Ectodermal cell (in vitro differentiated cells): ENCODE results near the gene BMP6. TPM values are rescaled to one million over a fixed set of nuclear protein-coding genes. Genes with fewer than 3 reads are reported as not detected.
A peak's percentile ranks its signal among the peaks of the same experiment; 100 is the strongest.

ENCODE experiments used
- H3K27ac ChIP-seq: 2 replicates; pipeline ENCODE4 v1.7.0; 2013; ENCODE audit warnings: mild to moderate bottlenecking, low read depth, low read length; ENCODE audit not compliant: insufficient read depth, poor library complexity, severe bottlenecking
- H3K27me3 ChIP-seq: 2 replicates; pipeline ENCODE4 v1.7.0; 2013; ENCODE audit warnings: mild to moderate bottlenecking, low read length; ENCODE audit not compliant: insufficient read depth, control insufficient read depth, poor library complexity, severe bottlenecking
- H3K36me3 ChIP-seq: one replicate; pipeline ENCODE4 v1.7.0; 2013; ENCODE audit warnings: low read length; ENCODE audit not compliant: control insufficient read depth, insufficient read depth
- H3K4me1 ChIP-seq: one replicate; pipeline ENCODE4 v1.7.0; 2013; ENCODE audit warnings: low read length; ENCODE audit not compliant: control insufficient read depth, insufficient read depth
- H3K4me3 ChIP-seq: 2 replicates; pipeline ENCODE4 v1.7.0; 2013; ENCODE audit warnings: low read depth, low read length, control low read depth; ENCODE audit not compliant: insufficient read depth
- H3K9me3 ChIP-seq: 2 replicates; pipeline ENCODE4 v1.7.0; 2013; ENCODE audit warnings: mild to moderate bottlenecking, low read length, moderate library complexity; ENCODE audit not compliant: control insufficient read depth
- WGBS, 2 experiments: methylation state at CpG; one replicate each; pipeline ENCODE4 v1.1.7; 2013; ENCODE audit warnings: missing lambda C conversion rate in 2 of 2; 5-methylcytosine and 5-hydroxymethylcytosine counted together
- polyA plus RNA-seq, 4 experiments: library from polyadenylated mRNA; stranded (reverse); fragments of 50-300 nt; gene quantifications; one replicate each; pipeline ENCODE4 v1.2.3, GENCODE V29; 2013

Gene BMP6
- 0.41 TPM for polyA plus RNA-seq (2013, experiment 1 of 4)
- 0.21 TPM for polyA plus RNA-seq (2013, experiment 2 of 4)
- polyA plus RNA-seq (2013, experiment 3 of 4): 0.32 TPM
- polyA plus RNA-seq (2013, experiment 4 of 4): 0.24 TPM

DNA sequence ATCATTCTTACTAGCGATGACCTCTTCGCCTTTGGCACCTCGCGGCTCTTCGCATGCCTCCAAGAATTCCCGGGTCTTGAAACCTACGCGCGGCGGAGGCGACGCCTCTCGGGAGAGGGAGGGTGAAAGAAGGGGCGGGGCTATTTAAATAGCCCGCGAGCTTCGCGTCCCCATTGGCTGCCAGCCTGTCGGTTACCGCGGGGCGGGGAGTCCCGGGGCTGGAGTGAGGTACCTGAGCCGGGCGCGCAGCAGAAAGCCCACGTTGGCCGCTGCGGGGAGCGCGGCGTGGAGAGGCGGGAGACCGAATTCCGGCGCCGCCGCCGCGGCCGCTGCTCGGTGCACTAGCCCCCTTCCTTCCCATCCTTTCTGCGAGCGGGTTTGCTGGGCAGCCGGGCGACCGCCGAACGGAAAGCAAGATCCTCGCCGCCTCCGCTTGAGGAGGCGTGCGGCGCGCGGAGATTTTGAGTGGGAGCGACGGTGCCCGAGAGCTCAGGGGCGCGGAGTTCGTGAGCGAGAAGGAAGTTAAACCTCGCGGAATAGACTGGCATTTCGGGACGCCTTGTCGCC is at the start of gene BMP6:
Gene BMP6 (plus strand): TSS at position 251 of the 567 bp plus-strand sequence. CDS start 857 bp downstream, outside the sequence.
- peaks cover 85% of the 10 kb centered on the region for H3K27me3 ChIP-seq
- H3K4me1 ChIP-seq: peaks cover 14% of the 10 kb centered on the region
- no peaks in the 10 kb centered on the region for H3K36me3 ChIP-seq
- H3K9me3 ChIP-seq: no peaks in the 10 kb centered on the region
- H3K27ac ChIP-seq: no peak within 1 kb of the TSS
- peak within 1 kb of the TSS; percentile 42 for H3K4me3 ChIP-seq
- WGBS, 2 experiments: 0% methylated on average over 69 of the region's 69 CpGs

GRCh38 chr6:7677229-7677628 is 48.7 kb upstream of the BMP6 start:
- WGBS, 2 experiments: 91 to 94% methylated on average over 5 of the region's 5 CpGs
- H3K27ac ChIP-seq: no peak overlapping the region
- peaks cover 11% of the 10 kb centered on the region for H3K27me3 ChIP-seq
- no peak overlapping the region for H3K4me3 ChIP-seq
- no peaks in the 10 kb centered on the region for H3K9me3 ChIP-seq
- no peaks in the 10 kb centered on the region for H3K36me3 ChIP-seq
- H3K4me1 ChIP-seq: peaks cover 3% of the 10 kb centered on the region

- no peaks in the 10 kb centered on the region for H3K36me3 ChIP-seq
- H3K27me3 ChIP-seq: peaks cover 33% of the 10 kb centered on the region
- WGBS, 2 experiments: 89% methylated on average over 12 of the region's 12 CpGs
- no peaks in the 10 kb centered on the region for H3K4me1 ChIP-seq
- no peaks in the 10 kb centered on the region for H3K9me3 ChIP-seq
- no peak overlapping the region for H3K4me3 ChIP-seq
- no peak overlapping the region for H3K27ac ChIP-seq
These were observed 45.4 kb upstream of the BMP6 start for GRCh38 chr6:7680393-7681075.

- no peaks in the 10 kb centered on the region for H3K4me1 ChIP-seq
- no peak overlapping the region for H3K27ac ChIP-seq
- no peaks in the 10 kb centered on the region for H3K9me3 ChIP-seq
- H3K4me3 ChIP-seq: no peak overlapping the region
- 60 to 61% methylated on average over 3 to 4 of the region's 4 CpGs for WGBS, 2 experiments
- peaks cover 33% of the 10 kb centered on the region for H3K27me3 ChIP-seq
- H3K36me3 ChIP-seq: no peaks in the 10 kb centered on the region
These were observed 44.5 kb upstream of the BMP6 start for GRCh38 chr6:7681449-7681848.

- H3K4me3 ChIP-seq: no peak overlapping the region
- no peaks in the 10 kb centered on the region for H3K4me1 ChIP-seq
- no peaks in the 10 kb centered on the region for H3K9me3 ChIP-seq
- H3K27ac ChIP-seq: no peak overlapping the region
- H3K27me3 ChIP-seq: peaks cover 33% of the 10 kb centered on the region
- 85 to 86% methylated on average over 1 of the region's 1 CpG for WGBS, 2 experiments
- H3K36me3 ChIP-seq: no peaks in the 10 kb centered on the region
These were observed 41.8 kb upstream of the BMP6 start for GRCh38 chr6:7684076-7684475.

DNA sequence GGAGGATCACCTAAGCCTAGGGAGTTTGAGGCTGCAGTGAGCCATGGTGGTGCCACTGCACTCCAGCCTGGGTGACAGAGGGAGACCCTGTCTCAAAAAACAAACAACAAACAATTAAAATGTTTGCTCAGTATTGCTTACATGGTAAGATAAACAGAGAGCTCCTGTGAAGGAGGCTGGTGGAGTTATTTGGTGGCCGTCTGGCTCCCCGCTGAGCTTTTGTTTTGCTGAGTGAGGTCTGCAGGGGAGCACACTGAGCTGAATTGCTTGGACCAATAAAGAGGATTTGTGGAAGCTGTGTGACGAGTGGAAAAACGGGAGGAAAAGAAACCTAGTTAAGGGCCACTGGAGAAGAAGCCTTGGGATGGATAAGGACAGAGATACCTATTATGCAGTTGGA is 41.1 kb upstream of the BMP6 start:
- H3K4me1 ChIP-seq: no peaks in the 10 kb centered on the region
- no peaks in the 10 kb centered on the region for H3K36me3 ChIP-seq
- WGBS, 2 experiments: 4% methylated on average over 4 of the region's 4 CpGs
- H3K27me3 ChIP-seq: peaks cover 33% of the 10 kb centered on the region
- no peaks in the 10 kb centered on the region for H3K9me3 ChIP-seq
- no peak overlapping the region for H3K4me3 ChIP-seq
- H3K27ac ChIP-seq: no peak overlapping the region

- WGBS, 2 experiments: 100% methylated on average over 1 of the region's 1 CpG
- H3K4me3 ChIP-seq: no peak overlapping the region
- H3K9me3 ChIP-seq: no peaks in the 10 kb centered on the region
- no peak overlapping the region for H3K27ac ChIP-seq
- no peaks in the 10 kb centered on the region for H3K4me1 ChIP-seq
- no peaks in the 10 kb centered on the region for H3K36me3 ChIP-seq
- H3K27me3 ChIP-seq: peaks cover 33% of the 10 kb centered on the region
These were observed 40.6 kb upstream of the BMP6 start for GRCh38 chr6:7685276-7685675.

- no peaks in the 10 kb centered on the region for H3K36me3 ChIP-seq
- WGBS, 2 experiments: 91 to 94% methylated on average over 4 to 7 of the region's 8 CpGs
- peaks cover 20% of the 10 kb centered on the region for H3K27me3 ChIP-seq
- peaks cover 7% of the 10 kb centered on the region for H3K4me1 ChIP-seq
- H3K27ac ChIP-seq: no peak overlapping the region
- no peaks in the 10 kb centered on the region for H3K9me3 ChIP-seq
- H3K4me3 ChIP-seq: no peak overlapping the region
These were observed 38.5 kb upstream of the BMP6 start for GRCh38 chr6:7687145-7688111.

GRCh38 chr6:7691021-7691420 is 34.9 kb upstream of the BMP6 start:
- Histone ChIP-seq H3K4me1 (peaks cover 7% of the 10 kb centered on the region), H3K27me3 (no peaks in the 10 kb centered on the region), H3K27ac (no peak overlapping the region), H3K9me3 (no peaks in the 10 kb centered on the region), H3K4me3 (no peak overlapping the region), H3K36me3 (no peaks in the 10 kb centered on the region)
- WGBS, 2 experiments: 93 to 100% methylated on average over 1 to 2 of the region's 2 CpGs
